IMR-90 (cell line): Measurements from ENCODE around the gene ADM. TPM values are rescaled to one million over a fixed set of nuclear protein-coding genes. Genes with fewer than 3 reads are reported as not detected.
A peak's percentile ranks its signal among the peaks of the same experiment; 100 is the strongest.

ENCODE experiments used
- BHLHE40 ChIP-seq: fragments of 150-350 bp; IDR thresholded peaks from 2 replicates; pipeline ENCODE4 v1.6.1; 2016; ENCODE audit warnings: mild to moderate bottlenecking, low read depth, low read length
- CEBPB ChIP-seq: IDR thresholded peaks from 2 replicates; pipeline ENCODE4 v1.6.1; 2012; ENCODE audit warnings: low read depth, low read length, improper control_type of control experiment
- RAD21 ChIP-seq: IDR thresholded peaks from 2 replicates; pipeline ENCODE4 v1.6.1; 2012; ENCODE audit warnings: low read length, improper control_type of control experiment
- polyA plus RNA-seq, 3 experiments: library from polyadenylated mRNA; depleted of rRNA; stranded (reverse); fragments of >200 nt; gene quantifications; 2 replicates each; pipeline ENCODE4 v1.2.3, GENCODE V29; 2012; ENCODE audit warnings: low replicate concordance in 1 of 3
- total RNA-seq: library from RNA; depleted of rRNA; stranded (reverse); fragments of >200 nt; gene quantifications from 2 replicates; pipeline ENCODE4 v1.2.3, GENCODE V29; 2012
- TF ChIP-seq, protein P1 (sequence below): fragments of 150-350 bp; IDR thresholded peaks from 2 replicates; pipeline ENCODE4 v1.6.1; 2017; ENCODE audit warnings: mild to moderate bottlenecking, antibody characterized with exemption, low read length, low read depth
- TF ChIP-seq, protein P2 (sequence below): fragments of 150-350 bp; IDR thresholded peaks from 2 replicates; pipeline ENCODE4 v1.6.1; 2016; ENCODE audit warnings: low read depth, mild to moderate bottlenecking, low read length, moderate library complexity, borderline replicate concordance

Gene ADM
- total and polyA plus RNA-seq, 2 of the 4 experiments (the other 2 are of a cell fraction): 357 to 559 TPM

DNA sequence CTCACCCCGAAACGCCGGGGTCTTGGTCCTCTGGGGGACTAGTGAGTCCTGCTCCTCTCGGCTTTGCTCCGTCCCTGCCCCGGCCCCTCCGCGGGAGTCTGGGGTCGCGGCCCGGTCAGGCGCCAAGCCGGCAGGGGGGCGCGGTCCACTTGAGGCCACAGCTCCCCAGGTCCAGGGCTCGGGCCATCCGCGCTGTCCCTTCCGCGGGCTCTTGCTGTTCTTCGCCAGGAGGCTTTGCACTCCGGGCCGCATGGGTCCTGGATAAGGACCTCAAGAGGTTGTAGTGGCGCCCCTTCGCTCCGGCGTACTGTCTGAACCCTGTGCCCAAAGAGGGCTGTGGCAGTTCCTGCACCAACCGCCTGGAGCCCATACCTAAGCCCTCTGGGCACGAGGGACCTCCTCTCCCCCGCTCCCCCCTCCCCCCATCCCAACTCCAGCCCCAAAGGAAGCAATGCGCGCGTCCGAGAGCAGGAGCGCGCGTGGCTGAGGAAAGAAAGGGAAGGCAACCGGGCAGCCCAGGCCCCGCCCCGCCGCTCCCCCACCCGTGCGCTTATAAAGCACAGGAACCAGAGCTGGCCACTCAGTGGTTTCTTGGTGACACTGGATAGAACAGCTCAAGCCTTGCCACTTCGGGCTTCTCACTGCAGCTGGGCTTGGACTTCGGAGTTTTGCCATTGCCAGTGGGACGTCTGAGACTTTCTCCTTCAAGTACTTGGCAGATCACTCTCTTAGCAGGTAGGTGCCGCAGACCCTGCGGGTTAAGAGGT, at the start of gene ADM (continued):
- TF ChIP-seq, protein P1, sequence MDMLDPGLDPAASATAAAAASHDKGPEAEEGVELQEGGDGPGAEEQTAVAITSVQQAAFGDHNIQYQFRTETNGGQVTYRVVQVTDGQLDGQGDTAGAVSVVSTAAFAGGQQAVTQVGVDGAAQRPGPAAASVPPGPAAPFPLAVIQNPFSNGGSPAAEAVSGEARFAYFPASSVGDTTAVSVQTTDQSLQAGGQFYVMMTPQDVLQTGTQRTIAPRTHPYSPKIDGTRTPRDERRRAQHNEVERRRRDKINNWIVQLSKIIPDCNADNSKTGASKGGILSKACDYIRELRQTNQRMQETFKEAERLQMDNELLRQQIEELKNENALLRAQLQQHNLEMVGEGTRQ: no peak
- TF ChIP-seq RAD21 (peak; percentile 33), CEBPB (no peak), BHLHE40 (no peak)
- TF ChIP-seq, protein P2, sequence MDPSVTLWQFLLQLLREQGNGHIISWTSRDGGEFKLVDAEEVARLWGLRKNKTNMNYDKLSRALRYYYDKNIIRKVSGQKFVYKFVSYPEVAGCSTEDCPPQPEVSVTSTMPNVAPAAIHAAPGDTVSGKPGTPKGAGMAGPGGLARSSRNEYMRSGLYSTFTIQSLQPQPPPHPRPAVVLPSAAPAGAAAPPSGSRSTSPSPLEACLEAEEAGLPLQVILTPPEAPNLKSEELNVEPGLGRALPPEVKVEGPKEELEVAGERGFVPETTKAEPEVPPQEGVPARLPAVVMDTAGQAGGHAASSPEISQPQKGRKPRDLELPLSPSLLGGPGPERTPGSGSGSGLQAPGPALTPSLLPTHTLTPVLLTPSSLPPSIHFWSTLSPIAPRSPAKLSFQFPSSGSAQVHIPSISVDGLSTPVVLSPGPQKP: no peak
